Spinal cord (tissue), 10 donors: ENCODE results near the gene IFNA2. TPM values are rescaled to one million over a fixed set of nuclear protein-coding genes. Genes with fewer than 3 reads are reported as not detected.
"Not testable (repeated sequence)": the region's sequence is repeated elsewhere in the genome, so short reads cannot be mapped to it uniquely, and the experiment has no call there.

Source experiments
- DNase-seq, 6 donors: peaks; one replicate each; pipeline versions ENCODE4 v3.0.0 to v3.0.0-alpha.2; 2013 to 2015; ENCODE audit warnings: low spot score in 6 of 6, low read depth in 4 of 6
- H3K27ac ChIP-seq: one replicate; pipeline ENCODE4 v1.5.1; 2013; ENCODE audit warnings: low read depth, low read length, control low read depth
- H3K27me3 ChIP-seq: one replicate; pipeline ENCODE4 v1.6.1; 2013; ENCODE audit warnings: low read length; ENCODE audit not compliant: control insufficient read depth, insufficient read depth
- H3K36me3 ChIP-seq: one replicate; pipeline ENCODE4 v1.6.1; 2013; ENCODE audit warnings: low read length; ENCODE audit not compliant: control insufficient read depth, insufficient read depth
- H3K4me1 ChIP-seq: one replicate; pipeline ENCODE4 v1.6.1; 2013; ENCODE audit warnings: low read length; ENCODE audit not compliant: control insufficient read depth, insufficient read depth
- H3K4me3 ChIP-seq: one replicate; pipeline ENCODE4 v1.5.1; 2013; ENCODE audit warnings: low read depth, low read length, control low read depth
- H3K9me3 ChIP-seq: one replicate; pipeline ENCODE4 v1.6.1; 2013; ENCODE audit warnings: low read length; ENCODE audit not compliant: control insufficient read depth, insufficient read depth
- WGBS: methylation state at CpG from one replicate; pipeline ENCODE4 v1.1.5; 2013; ENCODE audit warnings: missing lambda C conversion rate; ENCODE audit not compliant: insufficient coverage; 5-methylcytosine and 5-hydroxymethylcytosine counted together
- long read RNA-seq, 4 donors: transcript quantifications; one replicate each; lab custom pipeline, GENCODE V29; 2026
- polyA plus RNA-seq, 2 donors: library from polyadenylated mRNA; unstranded; fragments of 120-200 nt; gene quantifications; one replicate each; pipeline ENCODE4 v1.2.1, GENCODE V29; 2013; ENCODE audit not compliant: insufficient read length in 2 of 2
- total RNA-seq, 2 donors: library from RNA; depleted of rRNA in 1 of 2; stranded (reverse); fragments of 120-200 nt in 1 of 2; fragments of >200 nt in 1 of 2; gene quantifications; one replicate each; pipeline versions ENCODE4 v1.2.3 to v1.2.4, GENCODE V29; 2013 to 2014
- donor health status: healthy.

IFNA2 gene
- total RNA-seq (not detected), polyA plus RNA-seq (not detected)
- long read RNA-seq, donor 1: 0 reads
- long read RNA-seq, donor 2: 0 reads
- long read RNA-seq, donor 3: 0 reads
- long read RNA-seq, donor 4: 0 reads

DNA sequence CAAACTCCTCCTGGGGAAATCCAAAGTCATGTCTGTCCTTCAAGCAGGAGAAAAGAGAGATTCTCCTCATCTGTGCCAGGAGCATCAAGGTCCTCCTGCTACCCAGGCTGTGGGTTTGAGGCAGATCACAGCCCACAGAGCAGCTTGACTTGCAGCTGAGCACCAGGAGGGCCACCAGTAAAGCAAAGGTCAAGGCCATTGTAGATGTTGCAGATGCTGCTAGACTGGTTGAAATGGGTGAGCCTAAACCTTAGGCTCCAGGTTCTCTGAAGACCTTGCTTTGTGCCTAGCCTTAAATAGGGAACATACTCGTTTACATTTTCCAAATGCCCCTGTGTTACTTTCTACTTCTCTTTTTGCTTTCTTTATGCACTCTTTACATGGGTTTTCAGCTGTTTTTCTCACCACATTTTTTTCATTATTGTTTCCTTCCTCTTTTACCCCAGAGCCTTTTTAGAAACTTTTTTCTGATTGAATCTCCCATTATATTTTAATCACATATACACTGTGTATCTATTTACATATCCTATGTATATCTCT is at the start of gene IFNA2:
Gene IFNA2, minus strand, starts transcription at position 268 of the 540 bp plus-strand sequence. Its CDS starts 69 bp downstream, at position 199.
- WGBS: 78% methylated on average over 1 of the region's 1 CpG
- no peaks in the 10 kb centered on the region for H3K27me3 ChIP-seq
- H3K9me3 ChIP-seq: no peaks in the 10 kb centered on the region
- no peaks in the 10 kb centered on the region for H3K36me3 ChIP-seq
- no peak for DNase-seq
- no peaks in the 10 kb centered on the region for H3K4me1 ChIP-seq
- no peak within 1 kb of the TSS for H3K4me3 ChIP-seq
- no peak within 1 kb of the TSS for H3K27ac ChIP-seq

- not testable (repeated sequence) for H3K27ac ChIP-seq, H3K9me3 ChIP-seq, H3K27me3 ChIP-seq, H3K36me3 ChIP-seq, H3K4me1 ChIP-seq, DNase-seq, H3K4me3 ChIP-seq
- no CpG with 5 or more reads among the region's 7 CpGs for WGBS
These were observed 49.8 kb upstream of the IFNA2 start for GRCh38 chr9:21435015-21435383.

DNA sequence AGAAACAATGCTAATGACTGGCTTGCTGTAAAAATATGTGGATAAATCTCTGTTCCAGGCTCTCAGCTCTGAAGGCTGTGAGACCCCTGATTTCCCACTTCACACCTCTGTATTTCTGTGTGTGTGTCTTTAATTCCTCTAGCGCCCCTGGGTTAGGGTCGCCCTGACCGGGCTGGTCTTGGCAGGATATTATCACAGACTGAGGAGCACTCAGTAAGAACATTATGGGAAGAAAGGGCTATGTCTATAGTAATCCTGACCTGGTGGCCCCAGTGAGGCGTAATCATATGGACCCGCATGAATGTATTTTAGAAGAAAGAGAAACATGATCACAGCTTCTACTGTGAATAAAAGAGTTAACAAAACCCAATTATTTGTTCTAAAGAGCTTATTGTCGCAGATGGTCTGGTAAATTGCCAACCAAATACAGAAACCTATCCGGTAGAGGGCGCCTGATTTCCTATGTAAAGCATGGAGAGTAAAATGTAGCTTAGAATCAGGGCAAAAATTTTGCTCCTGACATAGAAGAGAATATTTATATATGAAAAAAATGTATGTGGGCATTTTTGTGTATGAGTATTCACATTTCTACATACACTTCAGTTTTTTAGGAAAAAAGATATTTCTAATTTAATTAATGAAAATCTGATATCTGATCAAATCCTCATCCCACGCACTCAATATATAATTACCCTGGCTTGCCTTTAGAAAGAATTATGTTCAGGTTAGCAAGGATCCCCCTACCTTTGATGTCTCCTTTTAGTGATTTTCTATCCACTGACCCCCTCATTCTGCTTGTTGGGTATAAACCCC is 49.2 kb upstream of the IFNA2 start:
- Histone ChIP-seq H3K27ac (no peak overlapping the region), H3K4me1 (no peaks in the 10 kb centered on the region), H3K36me3 (no peaks in the 10 kb centered on the region), H3K27me3 (no peaks in the 10 kb centered on the region), H3K9me3 (peaks cover 1% of the 10 kb centered on the region), H3K4me3 (no peak overlapping the region)
- 46% methylated on average over 4 of the region's 9 CpGs for WGBS
- DNase-seq: peak in 4 of 6 donors; percentile 4 to 78 (median 40)

GRCh38 chr9:21432672-21433425 is 47.7 kb upstream of the IFNA2 start:
- Histone ChIP-seq H3K27ac (no peak overlapping the region), H3K36me3 (no peaks in the 10 kb centered on the region), H3K4me1 (no peaks in the 10 kb centered on the region), H3K9me3 (peaks cover 1% of the 10 kb centered on the region), H3K27me3 (no peaks in the 10 kb centered on the region), H3K4me3 (no peak overlapping the region)
- WGBS: no CpG with 5 or more reads among the region's 2 CpGs
- no peak for DNase-seq

- Histone ChIP-seq H3K36me3 (no peaks in the 10 kb centered on the region), H3K9me3 (peaks cover 1% of the 10 kb centered on the region), H3K27ac (no peak overlapping the region), H3K4me3 (no peak overlapping the region), H3K27me3 (no peaks in the 10 kb centered on the region), H3K4me1 (no peaks in the 10 kb centered on the region)
- DNase-seq: no peak
- no CpG with 5 or more reads among the region's 2 CpGs for WGBS
These were observed 44.0 kb upstream of the IFNA2 start for GRCh38 chr9:21429191-21429590.

- Histone ChIP-seq H3K36me3 (no peaks in the 10 kb centered on the region), H3K4me1 (no peaks in the 10 kb centered on the region), H3K27me3 (no peaks in the 10 kb centered on the region), H3K4me3 (no peak overlapping the region), H3K27ac (no peak overlapping the region), H3K9me3 (peaks cover 1% of the 10 kb centered on the region)
- no CpG with 5 or more reads among the region's 1 CpG for WGBS
- no peak for DNase-seq
These were observed 43.0 kb upstream of the IFNA2 start for GRCh38 chr9:21428235-21428634.

DNA sequence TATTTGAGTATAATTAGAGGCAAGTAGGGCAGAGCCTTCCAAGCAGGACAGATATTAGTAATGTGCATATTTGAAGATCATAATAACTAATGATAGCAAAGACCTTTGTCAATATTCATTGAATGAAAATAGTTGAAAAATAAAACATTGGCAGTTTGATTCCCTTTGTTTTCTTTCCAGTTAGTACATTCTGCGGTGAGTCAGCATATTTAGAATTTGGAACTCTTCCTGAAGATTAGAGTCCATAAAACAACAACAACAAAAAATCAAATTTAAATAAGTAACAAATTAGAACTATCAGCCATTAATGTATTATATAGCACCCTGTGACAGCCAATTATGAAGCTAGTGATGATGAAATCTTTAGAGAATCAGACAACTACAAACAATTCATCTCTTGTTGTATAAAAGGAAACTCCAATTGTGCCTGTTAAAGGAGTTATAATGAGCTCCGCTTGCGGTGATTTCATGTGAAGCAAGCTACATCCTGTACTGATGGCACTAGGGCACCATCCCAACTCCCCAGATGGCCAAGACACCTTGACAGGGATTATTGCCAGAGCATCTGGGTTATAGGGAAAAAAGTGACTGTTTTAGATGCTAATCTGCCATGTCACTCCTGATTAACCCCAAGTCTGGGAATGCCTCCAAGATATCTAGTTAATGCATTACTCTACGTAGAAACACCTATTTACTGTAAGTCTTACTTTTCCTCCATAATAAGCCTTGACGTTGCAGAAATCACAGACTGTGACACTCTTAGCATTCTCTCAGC is 30.5 kb upstream of the IFNA2 start:
- no peaks in the 10 kb centered on the region for H3K36me3 ChIP-seq
- H3K9me3 ChIP-seq: no peaks in the 10 kb centered on the region
- H3K27ac ChIP-seq: no peak overlapping the region
- H3K4me1 ChIP-seq: no peaks in the 10 kb centered on the region
- H3K27me3 ChIP-seq: no peaks in the 10 kb centered on the region
- 73% methylated on average over 2 of the region's 5 CpGs for WGBS
- H3K4me3 ChIP-seq: no peak overlapping the region
- peak in 2 of 6 donors; percentile 18 to 78 for DNase-seq

GRCh38 chr9:21414220-21414940 is 29.2 kb upstream of the IFNA2 start:
- Histone ChIP-seq H3K27me3 (no peaks in the 10 kb centered on the region), H3K9me3 (no peaks in the 10 kb centered on the region), H3K27ac (no peak overlapping the region), H3K4me1 (no peaks in the 10 kb centered on the region), H3K4me3 (no peak overlapping the region), H3K36me3 (no peaks in the 10 kb centered on the region)
- DNase-seq: no peak
- no CpG with 5 or more reads among the region's 2 CpGs for WGBS

DNA sequence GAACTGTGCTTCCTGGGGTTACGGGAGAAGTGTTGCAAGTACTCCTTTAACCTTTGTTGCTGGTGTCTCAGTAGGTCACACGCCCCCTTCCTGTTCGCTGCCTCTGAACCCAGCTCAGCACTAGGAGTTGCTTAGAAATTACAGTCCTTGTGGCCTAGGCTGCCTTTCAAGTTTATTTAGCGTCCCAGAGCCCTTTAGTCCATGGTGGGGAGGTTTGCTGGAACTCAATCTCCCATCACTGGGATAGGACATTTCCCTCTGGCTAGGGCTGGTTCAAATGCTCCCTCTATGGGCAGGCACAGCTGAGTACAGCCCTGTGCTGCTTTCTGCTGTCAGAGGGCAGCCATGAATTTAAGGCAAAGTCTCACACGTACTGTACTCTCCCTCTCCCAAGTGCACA is 28.4 kb upstream of the IFNA2 start:
- 95% methylated on average over 3 of the region's 5 CpGs for WGBS
- H3K4me1 ChIP-seq: no peaks in the 10 kb centered on the region
- H3K36me3 ChIP-seq: no peaks in the 10 kb centered on the region
- no peak overlapping the region for H3K27ac ChIP-seq
- no peak for DNase-seq
- H3K4me3 ChIP-seq: no peak overlapping the region
- H3K27me3 ChIP-seq: no peaks in the 10 kb centered on the region
- H3K9me3 ChIP-seq: no peaks in the 10 kb centered on the region
